Measurements from ENCODE around the gene C11orf68. TPM values are rescaled to one million over a fixed set of nuclear protein-coding genes. Genes with fewer than 3 reads are reported as not detected.

The C11orf68 gene
- total RNA-seq, 1 experiment from 2014 or later, result 15.7 TPM

DNA sequence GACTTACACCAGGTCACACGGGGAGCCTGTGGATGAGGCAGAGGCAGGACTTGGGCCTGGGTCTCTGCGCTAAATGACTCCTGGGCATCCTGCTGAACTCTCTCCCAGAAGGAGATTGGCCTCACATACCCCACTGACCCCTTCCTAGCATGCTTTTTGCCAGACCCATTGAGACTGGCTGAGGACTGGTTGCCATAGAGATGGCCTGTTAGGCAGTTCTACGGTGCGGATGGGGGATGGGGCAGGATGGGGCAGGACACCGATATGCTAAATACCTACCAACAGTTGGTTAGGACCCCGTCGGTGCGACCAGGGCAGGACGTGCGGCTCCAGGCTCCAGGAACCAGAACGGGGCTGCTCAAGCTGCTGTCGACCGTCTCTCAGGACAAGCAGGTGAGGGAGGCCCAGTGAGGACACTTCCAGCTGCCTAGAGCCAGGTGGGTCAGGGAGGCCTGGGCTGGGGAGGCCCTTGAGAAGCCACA lies 26.6 kb upstream of the C11orf68 start, which contains the start of gene TSGA10IP:
Gene TSGA10IP, plus strand, starts transcription at position 51 of the 482 bp plus-strand sequence. Its CDS starts 196 bp downstream, at position 247.
- no peaks in the 10 kb centered on the region; a peak in 1 of 5 replicates for H3K9me3 Mint-ChIP-seq
- H2BK120ac ChIP-seq (ENCODE audit: low read depth, low read length, poor library complexity, severe bottlenecking), result peak within 1 kb of the TSS; percentile 1
- H3K9ac ChIP-seq (ENCODE audit: extremely low read depth, insufficient read length, low read length), result peak within 1 kb of the TSS; percentile 49
- H2BK5ac ChIP-seq (ENCODE audit: insufficient read length, low read length), result no peak within 1 kb of the TSS
- H3K23me2 ChIP-seq (ENCODE audit: insufficient read length, low read depth, low read length, poor library complexity, severe bottlenecking), result peaks cover 8% of the 10 kb centered on the region
- H3K79me2 ChIP-seq (ENCODE audit: insufficient read depth, low read length), result no peaks in the 10 kb centered on the region
- 0 out of 2 replicates have a peak within 1 kb of the TSS, but pooled peaks have one; percentile 4 for H2BK15ac ChIP-seq (ENCODE audit: low read depth, low read length)
- peak within 1 kb of the TSS; percentile 85 for H2BK12ac ChIP-seq (ENCODE audit: insufficient read length, low read depth, low read length)
- H3K36me3 Mint-ChIP-seq (ENCODE audit: insufficient read depth in 1 of 3, low read depth in 3 of 3), result peaks cover 0 to 18% (median 2%) of the 10 kb centered on the region in 3 experiments; a peak in 4 of 7 replicates
- no peak within 1 kb of the TSS for H2AFZ ChIP-seq (ENCODE audit: low read length)
- H3K4me2 ChIP-seq (ENCODE audit: insufficient read depth, insufficient read length, low read length), result peak within 1 kb of the TSS; percentile 64
- H3K27me3 ChIP-seq (ENCODE audit: insufficient read depth, low read length), result no peaks in the 10 kb centered on the region
- H3K4me1 ChIP-seq (ENCODE audit: insufficient read depth, low read length), result peaks cover 11% of the 10 kb centered on the region
- peak within 1 kb of the TSS; percentile 59 for H3T11ph ChIP-seq (ENCODE audit: low read length)
- TF ChIP-seq, protein P1, sequence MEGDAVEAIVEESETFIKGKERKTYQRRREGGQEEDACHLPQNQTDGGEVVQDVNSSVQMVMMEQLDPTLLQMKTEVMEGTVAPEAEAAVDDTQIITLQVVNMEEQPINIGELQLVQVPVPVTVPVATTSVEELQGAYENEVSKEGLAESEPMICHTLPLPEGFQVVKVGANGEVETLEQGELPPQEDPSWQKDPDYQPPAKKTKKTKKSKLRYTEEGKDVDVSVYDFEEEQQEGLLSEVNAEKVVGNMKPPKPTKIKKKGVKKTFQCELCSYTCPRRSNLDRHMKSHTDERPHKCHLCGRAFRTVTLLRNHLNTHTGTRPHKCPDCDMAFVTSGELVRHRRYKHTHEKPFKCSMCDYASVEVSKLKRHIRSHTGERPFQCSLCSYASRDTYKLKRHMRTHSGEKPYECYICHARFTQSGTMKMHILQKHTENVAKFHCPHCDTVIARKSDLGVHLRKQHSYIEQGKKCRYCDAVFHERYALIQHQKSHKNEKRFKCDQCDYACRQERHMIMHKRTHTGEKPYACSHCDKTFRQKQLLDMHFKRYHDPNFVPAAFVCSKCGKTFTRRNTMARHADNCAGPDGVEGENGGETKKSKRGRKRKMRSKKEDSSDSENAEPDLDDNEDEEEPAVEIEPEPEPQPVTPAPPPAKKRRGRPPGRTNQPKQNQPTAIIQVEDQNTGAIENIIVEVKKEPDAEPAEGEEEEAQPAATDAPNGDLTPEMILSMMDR (conservative IDR thresholded peaks at IDR 0.05), result no peak
- peak within 1 kb of the TSS; percentile 97 for H3K18ac ChIP-seq (ENCODE audit: insufficient read length, low read depth, low read length)
- DNase-seq, result peak; percentile 89
- peak within 1 kb of the TSS; percentile 63 for H4K5ac ChIP-seq (ENCODE audit: insufficient read length, low read depth, low read length)
- no peak within 1 kb of the TSS for H3K27ac ChIP-seq (ENCODE audit: insufficient read length, low read depth, low read length)
- no peak within 1 kb of the TSS for H2AK5ac ChIP-seq (ENCODE audit: insufficient read length, low read length)
- no peak within 1 kb of the TSS for H3K56ac ChIP-seq (ENCODE audit: insufficient read length, low read depth, low read length)
- peaks cover 18% of the 10 kb centered on the region for H3K27me3 Mint-ChIP-seq (ENCODE audit: low read depth)
- no peak within 1 kb of the TSS for H2BK20ac ChIP-seq (ENCODE audit: low read depth, low read length, poor library complexity, severe bottlenecking)
- H3K4me1 Mint-ChIP-seq, result peaks cover 31 to 44% of the 10 kb centered on the region in 2 experiments
- peak within 1 kb of the TSS; percentile 93 for H4K91ac ChIP-seq (ENCODE audit: insufficient read length, low read depth, low read length)
- no peak within 1 kb of the TSS for H3K23ac ChIP-seq (ENCODE audit: insufficient read length, low read depth, low read length)
- H3K9me3 ChIP-seq (ENCODE audit: control insufficient read depth, low read depth, low read length), result no peaks in the 10 kb centered on the region
- peak within 1 kb of the TSS; percentile 46 to 75 for H3K4me3 Mint-ChIP-seq
- WGBS (ENCODE audit: extremely low coverage, insufficient read length, low lambda C conversion rate), result no CpG with 5 or more reads among the region's 13 CpGs
- H3K27ac Mint-ChIP-seq, result peak within 1 kb of the TSS; percentile 70 to 98 (median 95); a peak in 6 of 7 replicates
- no peaks in the 10 kb centered on the region for H3K79me1 ChIP-seq (ENCODE audit: insufficient read depth, low read depth, low read length, poor library complexity, severe bottlenecking)
- H3K14ac ChIP-seq (ENCODE audit: insufficient read depth, low read length), result peak within 1 kb of the TSS; percentile 98
- peak within 1 kb of the TSS; percentile 97 for H3K4ac ChIP-seq (ENCODE audit: low read depth, low read length)
- H4K20me1 ChIP-seq (ENCODE audit: control insufficient read depth, insufficient read depth, insufficient read length), result no peaks in the 10 kb centered on the region
- peak within 1 kb of the TSS; percentile 3 for H4K8ac ChIP-seq (replicated peaks; ENCODE audit: insufficient read length, low read depth, low read length)
